ENCODE results near the gene FAM83E.

DNA sequence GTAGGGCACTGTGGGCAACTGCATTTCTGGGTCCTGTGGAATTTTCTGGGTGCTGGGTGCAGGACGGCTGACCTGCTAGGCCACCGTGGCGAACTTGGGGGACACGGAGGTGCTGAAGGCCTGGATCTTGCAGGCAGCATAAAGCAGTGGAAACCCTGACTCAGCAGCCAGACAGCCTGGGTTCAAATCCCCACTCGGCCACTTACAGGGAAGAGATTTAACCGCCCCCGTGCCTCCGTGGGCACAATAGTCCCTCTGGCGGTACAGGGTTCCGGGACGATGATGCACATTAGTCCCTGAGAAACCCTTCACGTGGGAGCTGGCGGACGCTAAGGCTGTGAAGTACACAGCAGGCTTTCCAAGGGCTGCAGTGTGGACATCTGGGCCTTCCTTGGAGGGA is 3.0 kb downstream of the FAM83E start:
- TF ChIP-seq, protein P1, sequence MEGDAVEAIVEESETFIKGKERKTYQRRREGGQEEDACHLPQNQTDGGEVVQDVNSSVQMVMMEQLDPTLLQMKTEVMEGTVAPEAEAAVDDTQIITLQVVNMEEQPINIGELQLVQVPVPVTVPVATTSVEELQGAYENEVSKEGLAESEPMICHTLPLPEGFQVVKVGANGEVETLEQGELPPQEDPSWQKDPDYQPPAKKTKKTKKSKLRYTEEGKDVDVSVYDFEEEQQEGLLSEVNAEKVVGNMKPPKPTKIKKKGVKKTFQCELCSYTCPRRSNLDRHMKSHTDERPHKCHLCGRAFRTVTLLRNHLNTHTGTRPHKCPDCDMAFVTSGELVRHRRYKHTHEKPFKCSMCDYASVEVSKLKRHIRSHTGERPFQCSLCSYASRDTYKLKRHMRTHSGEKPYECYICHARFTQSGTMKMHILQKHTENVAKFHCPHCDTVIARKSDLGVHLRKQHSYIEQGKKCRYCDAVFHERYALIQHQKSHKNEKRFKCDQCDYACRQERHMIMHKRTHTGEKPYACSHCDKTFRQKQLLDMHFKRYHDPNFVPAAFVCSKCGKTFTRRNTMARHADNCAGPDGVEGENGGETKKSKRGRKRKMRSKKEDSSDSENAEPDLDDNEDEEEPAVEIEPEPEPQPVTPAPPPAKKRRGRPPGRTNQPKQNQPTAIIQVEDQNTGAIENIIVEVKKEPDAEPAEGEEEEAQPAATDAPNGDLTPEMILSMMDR (IDR thresholded peaks at IDR 0.05), result no peak
- no peak for TF ChIP-seq POLR2AphosphoS5 (IDR thresholded peaks at IDR 0.05)

Measured in prostate gland (tissue), 2 donors.